ENCODE measurements around the gene TMEM38B.

- TF ChIP-seq ZNF331 (CRISPR knock-in tag; IDR thresholded peaks at IDR 0.05; ENCODE audit: low read depth) (no peak), EZH2 (IDR thresholded peaks at IDR 0.05; ENCODE audit: low read depth, unreplicated experiment) (no peak), CTCF (conservative IDR thresholded peaks at IDR 0.05; ENCODE audit: low read depth in 2 of 2) (no peak), POLR2AphosphoS5 (IDR thresholded peaks at IDR 0.05; ENCODE audit: low read depth) (no peak), CREB1 (CRISPR knock-in tag; IDR thresholded peaks at IDR 0.05; ENCODE audit: low read depth) (no peak), EZH2phosphoT487 (IDR thresholded peaks at IDR 0.05; ENCODE audit: unreplicated experiment) (no peak), JUNB (IDR thresholded peaks at IDR 0.05; ENCODE audit: unreplicated experiment) (no peak), ETS1 (IDR thresholded peaks at IDR 0.05) (no peak), STAT1 (IDR thresholded peaks at IDR 0.05; ENCODE audit: unreplicated experiment) (no peak), NANOG (IDR thresholded peaks at IDR 0.05; ENCODE audit: borderline replicate concordance) (no peak)
- TF ChIP-seq, protein P1, sequence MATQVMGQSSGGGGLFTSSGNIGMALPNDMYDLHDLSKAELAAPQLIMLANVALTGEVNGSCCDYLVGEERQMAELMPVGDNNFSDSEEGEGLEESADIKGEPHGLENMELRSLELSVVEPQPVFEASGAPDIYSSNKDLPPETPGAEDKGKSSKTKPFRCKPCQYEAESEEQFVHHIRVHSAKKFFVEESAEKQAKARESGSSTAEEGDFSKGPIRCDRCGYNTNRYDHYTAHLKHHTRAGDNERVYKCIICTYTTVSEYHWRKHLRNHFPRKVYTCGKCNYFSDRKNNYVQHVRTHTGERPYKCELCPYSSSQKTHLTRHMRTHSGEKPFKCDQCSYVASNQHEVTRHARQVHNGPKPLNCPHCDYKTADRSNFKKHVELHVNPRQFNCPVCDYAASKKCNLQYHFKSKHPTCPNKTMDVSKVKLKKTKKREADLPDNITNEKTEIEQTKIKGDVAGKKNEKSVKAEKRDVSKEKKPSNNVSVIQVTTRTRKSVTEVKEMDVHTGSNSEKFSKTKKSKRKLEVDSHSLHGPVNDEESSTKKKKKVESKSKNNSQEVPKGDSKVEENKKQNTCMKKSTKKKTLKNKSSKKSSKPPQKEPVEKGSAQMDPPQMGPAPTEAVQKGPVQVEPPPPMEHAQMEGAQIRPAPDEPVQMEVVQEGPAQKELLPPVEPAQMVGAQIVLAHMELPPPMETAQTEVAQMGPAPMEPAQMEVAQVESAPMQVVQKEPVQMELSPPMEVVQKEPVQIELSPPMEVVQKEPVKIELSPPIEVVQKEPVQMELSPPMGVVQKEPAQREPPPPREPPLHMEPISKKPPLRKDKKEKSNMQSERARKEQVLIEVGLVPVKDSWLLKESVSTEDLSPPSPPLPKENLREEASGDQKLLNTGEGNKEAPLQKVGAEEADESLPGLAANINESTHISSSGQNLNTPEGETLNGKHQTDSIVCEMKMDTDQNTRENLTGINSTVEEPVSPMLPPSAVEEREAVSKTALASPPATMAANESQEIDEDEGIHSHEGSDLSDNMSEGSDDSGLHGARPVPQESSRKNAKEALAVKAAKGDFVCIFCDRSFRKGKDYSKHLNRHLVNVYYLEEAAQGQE (IDR thresholded peaks at IDR 0.05; ENCODE audit: unreplicated experiment): no peak
Observed at GRCh38 chr9:105646879-105647594, 47.3 kb upstream of the TMEM38B start.

All from GM23338 (cell line).